GM19193 (cell line): ENCODE measurements around the gene MAGEF1.

ENCODE experiments used
- POLR2A ChIP-seq: IDR thresholded peaks from 4 replicates; pipeline ENCODE4 v1.6.1; 2011; ENCODE audit not compliant: insufficient read depth, insufficient read length; ENCODE audit errors: extremely low read depth

MAGEF1 gene

GRCh38 chr3:184693011-184693975, 18.6 kb downstream of the MAGEF1 start:
- TF ChIP-seq POLR2A, result no peak

GRCh38 chr3:184691397-184692231, 20.2 kb downstream of the MAGEF1 start:
- TF ChIP-seq POLR2A, result no peak

- TF ChIP-seq POLR2A, result no peak
Observed at GRCh38 chr3:184690192-184690883, 21.5 kb downstream of the MAGEF1 start.

- TF ChIP-seq POLR2A, result no peak
Observed at GRCh38 chr3:184688882-184689271, 23.0 kb downstream of the MAGEF1 start.

GRCh38 chr3:184688251-184688881, 23.5 kb downstream of the MAGEF1 start:
- TF ChIP-seq POLR2A, result no peak

GRCh38 chr3:184687363-184688015, 24.4 kb downstream of the MAGEF1 start:
- TF ChIP-seq POLR2A, result no peak

- no peak for TF ChIP-seq POLR2A
Observed at GRCh38 chr3:184685646-184686045, 26.2 kb downstream of the MAGEF1 start.

GRCh38 chr3:184685055-184685454, 26.8 kb downstream of the MAGEF1 start:
- no peak for TF ChIP-seq POLR2A

- no peak for TF ChIP-seq POLR2A
Observed at GRCh38 chr3:184683900-184684560, 27.8 kb downstream of the MAGEF1 start.

- TF ChIP-seq POLR2A, result no peak
Observed at GRCh38 chr3:184683234-184683633, 28.6 kb downstream of the MAGEF1 start.

GRCh38 chr3:184682671-184683070, 29.2 kb downstream of the MAGEF1 start:
- TF ChIP-seq POLR2A, result no peak

GRCh38 chr3:184680385-184681345, 31.2 kb downstream of the MAGEF1 start:
- no peak for TF ChIP-seq POLR2A
